ENCODE results near the gene SPRR4. TPM values are rescaled to one million over a fixed set of nuclear protein-coding genes. Genes with fewer than 3 reads are reported as not detected.

SPRR4 gene
- total and polyA plus RNA-seq, 2 experiments from 2014 or later, result not detected

DNA sequence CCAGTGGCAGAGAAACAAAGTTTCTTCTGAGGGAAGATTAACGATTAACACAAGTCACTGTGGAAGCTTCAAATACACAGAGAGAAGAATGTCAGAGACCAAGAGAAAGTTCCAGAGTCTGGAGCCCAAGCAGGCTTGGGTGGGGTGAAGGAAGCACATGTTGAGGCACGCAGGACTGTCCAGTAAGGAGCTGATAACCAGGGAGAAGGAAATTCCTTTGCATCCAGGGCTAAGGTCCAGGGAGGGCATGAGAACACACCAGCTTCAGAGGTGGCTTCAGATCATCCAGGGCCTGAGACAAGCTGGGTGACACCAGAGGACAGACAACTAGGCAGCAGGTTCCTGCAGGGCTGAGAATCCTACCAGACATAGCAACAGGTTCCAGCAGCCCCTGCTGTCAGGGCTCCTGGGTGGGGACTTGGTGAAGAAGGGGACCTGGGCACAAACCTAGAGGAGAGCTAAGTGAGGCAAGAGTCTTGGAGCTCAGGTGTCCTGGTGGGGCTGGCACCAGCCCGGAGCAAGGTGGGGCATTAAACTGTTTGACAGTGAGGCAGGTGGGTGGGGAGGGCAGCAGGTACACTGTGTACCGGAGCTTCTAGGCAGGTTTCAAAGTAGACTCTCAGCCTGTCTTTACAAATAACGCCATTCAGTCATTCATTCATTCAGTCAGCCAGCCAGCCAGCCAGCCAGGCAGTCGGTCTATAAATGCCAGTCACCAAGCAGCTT, 10.9 kb downstream of the SPRR4 start:
- H3K79me2 ChIP-seq, result no peaks in the 10 kb centered on the region
- H3K27ac ChIP-seq, result no peak overlapping the region
- no peak overlapping the region for H3K4me2 ChIP-seq
- TF ChIP-seq, protein P1, sequence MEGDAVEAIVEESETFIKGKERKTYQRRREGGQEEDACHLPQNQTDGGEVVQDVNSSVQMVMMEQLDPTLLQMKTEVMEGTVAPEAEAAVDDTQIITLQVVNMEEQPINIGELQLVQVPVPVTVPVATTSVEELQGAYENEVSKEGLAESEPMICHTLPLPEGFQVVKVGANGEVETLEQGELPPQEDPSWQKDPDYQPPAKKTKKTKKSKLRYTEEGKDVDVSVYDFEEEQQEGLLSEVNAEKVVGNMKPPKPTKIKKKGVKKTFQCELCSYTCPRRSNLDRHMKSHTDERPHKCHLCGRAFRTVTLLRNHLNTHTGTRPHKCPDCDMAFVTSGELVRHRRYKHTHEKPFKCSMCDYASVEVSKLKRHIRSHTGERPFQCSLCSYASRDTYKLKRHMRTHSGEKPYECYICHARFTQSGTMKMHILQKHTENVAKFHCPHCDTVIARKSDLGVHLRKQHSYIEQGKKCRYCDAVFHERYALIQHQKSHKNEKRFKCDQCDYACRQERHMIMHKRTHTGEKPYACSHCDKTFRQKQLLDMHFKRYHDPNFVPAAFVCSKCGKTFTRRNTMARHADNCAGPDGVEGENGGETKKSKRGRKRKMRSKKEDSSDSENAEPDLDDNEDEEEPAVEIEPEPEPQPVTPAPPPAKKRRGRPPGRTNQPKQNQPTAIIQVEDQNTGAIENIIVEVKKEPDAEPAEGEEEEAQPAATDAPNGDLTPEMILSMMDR (IDR thresholded peaks at IDR 0.05; ENCODE audit: poor library complexity), result no peak
- TF ChIP-seq EZH2 (IDR thresholded peaks at IDR 0.05; ENCODE audit: borderline replicate concordance), result no peak
- no peak for TF ChIP-seq EZH2phosphoT487 (IDR thresholded peaks at IDR 0.05; ENCODE audit: low read depth, severe bottlenecking, unreplicated experiment)
- H3K9me3 ChIP-seq (ENCODE audit: low read depth), result no peaks in the 10 kb centered on the region
- H3K4me3 ChIP-seq, result no peak overlapping the region
- no peak for DNase-seq (ENCODE audit: low spot score)
- no peaks in the 10 kb centered on the region for H4K20me1 ChIP-seq (ENCODE audit: insufficient read depth, poor library complexity, severe bottlenecking)
- H3K9me2 ChIP-seq (replicated peaks; ENCODE audit: insufficient read depth), result no peaks in the 10 kb centered on the region
- no peaks in the 10 kb centered on the region for H3K27me3 ChIP-seq
- no peaks in the 10 kb centered on the region for H3K36me3 ChIP-seq (replicated peaks; ENCODE audit: insufficient read depth, low read depth)
- no peaks in the 10 kb centered on the region for H3K4me1 ChIP-seq (ENCODE audit: insufficient read depth)
- 70% methylated on average over 6 of the region's 6 CpGs for WGBS (ENCODE audit: low lambda C conversion rate, missing lambda C conversion rate)
- H2AFZ ChIP-seq, result no peak overlapping the region

DNA sequence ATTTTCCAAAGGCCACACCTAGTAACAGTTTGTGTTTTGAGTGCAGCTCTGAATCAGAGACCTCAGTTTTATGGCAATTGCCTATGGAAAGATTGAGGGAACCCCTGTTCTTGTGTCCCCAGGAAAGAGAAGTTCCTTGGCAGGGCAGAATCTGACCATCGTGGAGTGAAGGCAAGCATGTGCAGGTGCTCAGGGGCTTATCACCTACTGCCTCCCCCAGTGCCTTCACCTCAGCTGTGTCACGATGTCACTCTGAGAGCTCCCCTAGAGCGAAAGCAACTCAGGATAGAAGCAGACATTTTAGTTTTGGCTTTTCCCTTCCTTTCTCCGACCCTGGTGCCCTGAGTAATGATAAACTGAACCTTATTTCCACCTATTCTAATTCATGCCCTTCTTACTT, 11.6 kb downstream of the SPRR4 start:
- DNase-seq (ENCODE audit: low spot score), result no peak

DNA sequence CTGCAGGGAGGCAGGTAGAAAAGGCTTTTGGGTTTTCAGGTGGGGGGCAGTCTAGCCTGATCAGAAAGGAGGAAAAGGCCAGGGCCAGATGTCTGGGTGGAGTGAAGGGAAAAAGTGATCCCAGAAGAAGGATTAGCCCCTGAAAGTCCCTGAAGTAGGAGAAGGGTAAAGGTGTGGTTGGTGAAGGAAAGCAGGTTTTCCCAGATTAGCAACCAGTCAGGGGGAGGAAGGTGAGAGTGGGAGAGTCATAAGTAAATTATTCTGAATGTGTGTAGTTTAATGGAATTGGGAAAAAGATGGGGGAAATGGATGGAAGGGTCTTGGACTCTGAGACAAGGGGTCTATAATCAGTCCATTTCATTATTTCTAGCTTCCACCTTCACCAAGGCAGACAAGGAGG, 12.8 kb downstream of the SPRR4 start:
- H3K4me1 ChIP-seq (ENCODE audit: insufficient read depth), result no peaks in the 10 kb centered on the region
- H3K36me3 ChIP-seq (replicated peaks; ENCODE audit: insufficient read depth, low read depth), result no peaks in the 10 kb centered on the region
- H3K9me3 ChIP-seq (ENCODE audit: low read depth), result no peaks in the 10 kb centered on the region
- no peaks in the 10 kb centered on the region for H3K9me2 ChIP-seq (replicated peaks; ENCODE audit: insufficient read depth)
- no peak overlapping the region for H2AFZ ChIP-seq
- no peaks in the 10 kb centered on the region for H4K20me1 ChIP-seq (ENCODE audit: insufficient read depth, poor library complexity, severe bottlenecking)
- H3K4me2 ChIP-seq, result no peak overlapping the region
- DNase-seq (ENCODE audit: low spot score), result no peak
- no peak overlapping the region for H3K27ac ChIP-seq
- H3K79me2 ChIP-seq, result no peaks in the 10 kb centered on the region
- no peak overlapping the region for H3K4me3 ChIP-seq
- no peak for TF ChIP-seq EZH2 (IDR thresholded peaks at IDR 0.05; ENCODE audit: borderline replicate concordance)
- no peak for TF ChIP-seq EZH2phosphoT487 (IDR thresholded peaks at IDR 0.05; ENCODE audit: low read depth, severe bottlenecking, unreplicated experiment)
- TF ChIP-seq, protein P1 (IDR thresholded peaks at IDR 0.05; ENCODE audit: poor library complexity), result no peak
- no peaks in the 10 kb centered on the region for H3K27me3 ChIP-seq

More for the DNA sequence above, 11.6 kb downstream of the SPRR4 start:
- Histone ChIP-seq H3K27me3 (no peaks in the 10 kb centered on the region), H4K20me1 (ENCODE audit: insufficient read depth, poor library complexity, severe bottlenecking) (no peaks in the 10 kb centered on the region), H3K9me3 (ENCODE audit: low read depth) (no peaks in the 10 kb centered on the region), H3K4me1 (ENCODE audit: insufficient read depth) (no peaks in the 10 kb centered on the region), H3K27ac (no peak overlapping the region), H2AFZ (no peak overlapping the region), H3K4me3 (no peak overlapping the region), H3K79me2 (no peaks in the 10 kb centered on the region), H3K9me2 (replicated peaks; ENCODE audit: insufficient read depth) (no peaks in the 10 kb centered on the region), H3K36me3 (replicated peaks; ENCODE audit: insufficient read depth, low read depth) (no peaks in the 10 kb centered on the region), H3K4me2 (no peak overlapping the region)
- 76% methylated on average over 4 of the region's 4 CpGs for WGBS (ENCODE audit: low lambda C conversion rate, missing lambda C conversion rate)
- TF ChIP-seq EZH2 (IDR thresholded peaks at IDR 0.05; ENCODE audit: borderline replicate concordance) (no peak), EZH2phosphoT487 (IDR thresholded peaks at IDR 0.05; ENCODE audit: low read depth, severe bottlenecking, unreplicated experiment) (no peak)
- TF ChIP-seq, protein P1 (IDR thresholded peaks at IDR 0.05; ENCODE audit: poor library complexity), result no peak

All from hepatocyte (in vitro differentiated cells).